ENCODE results near the gene TUBB4A.

DNA sequence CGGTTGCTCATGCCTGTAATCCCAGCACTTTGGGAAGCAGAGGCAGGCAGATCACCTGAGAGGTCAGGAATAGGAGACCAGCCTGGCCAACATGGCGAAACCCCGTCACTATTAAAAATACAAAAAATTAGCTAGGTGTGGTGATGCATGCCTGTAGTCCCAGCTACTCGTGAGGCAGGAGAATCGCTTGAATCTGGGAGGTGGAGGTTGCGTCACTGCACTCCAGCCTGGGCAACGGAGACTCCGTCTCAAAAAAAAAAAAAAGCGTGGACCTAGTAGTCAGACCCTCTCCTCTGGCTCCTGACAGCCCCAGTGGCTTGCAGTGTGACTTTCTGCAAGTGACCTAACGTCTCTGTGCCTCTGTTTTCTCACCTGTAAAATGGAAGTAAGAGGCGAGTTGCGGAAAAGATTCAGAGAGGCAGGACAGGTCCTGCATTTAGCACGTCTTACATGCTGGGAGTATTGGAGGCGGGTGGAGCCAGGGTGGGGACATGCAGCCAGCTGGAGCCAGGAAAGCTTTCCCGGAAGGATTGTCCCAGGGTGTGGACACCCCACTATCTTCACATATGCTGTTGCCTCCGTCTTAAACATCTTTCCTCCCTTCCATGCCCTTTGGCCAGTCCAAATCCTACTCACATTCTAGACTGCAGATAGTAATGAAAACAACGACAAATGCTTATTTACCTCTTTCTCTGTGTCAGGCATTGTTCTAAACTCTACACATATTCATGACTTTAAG is 2.9 kb downstream of the TUBB4A start:
- TF ChIP-seq ZFP30 (CRISPR knock-in tag; IDR thresholded peaks at IDR 0.05) (no peak), PATZ1 (CRISPR knock-in tag; IDR thresholded peaks at IDR 0.05; ENCODE audit: borderline replicate concordance) (no peak), CSDC2 (CRISPR knock-in tag; IDR thresholded peaks at IDR 0.05) (no peak), CREB5 (CRISPR knock-in tag; IDR thresholded peaks at IDR 0.05; ENCODE audit: low read depth) (no peak), ZNF8 (CRISPR knock-in tag; IDR thresholded peaks at IDR 0.05) (no peak), ZFP3 (CRISPR knock-in tag; IDR thresholded peaks at IDR 0.05) (no peak), ZNF70 (CRISPR knock-in tag; IDR thresholded peaks at IDR 0.05) (no peak)

Data from SK-N-SH treated with all-trans-retinoic acid at 6 μM for 48 hours (cell line).